ENCODE results near the gene FAF1.
"Not testable (repeated sequence)": the region's sequence is repeated elsewhere in the genome, so short reads cannot be mapped to it uniquely, and the experiment has no call there.

FAF1 gene

DNA sequence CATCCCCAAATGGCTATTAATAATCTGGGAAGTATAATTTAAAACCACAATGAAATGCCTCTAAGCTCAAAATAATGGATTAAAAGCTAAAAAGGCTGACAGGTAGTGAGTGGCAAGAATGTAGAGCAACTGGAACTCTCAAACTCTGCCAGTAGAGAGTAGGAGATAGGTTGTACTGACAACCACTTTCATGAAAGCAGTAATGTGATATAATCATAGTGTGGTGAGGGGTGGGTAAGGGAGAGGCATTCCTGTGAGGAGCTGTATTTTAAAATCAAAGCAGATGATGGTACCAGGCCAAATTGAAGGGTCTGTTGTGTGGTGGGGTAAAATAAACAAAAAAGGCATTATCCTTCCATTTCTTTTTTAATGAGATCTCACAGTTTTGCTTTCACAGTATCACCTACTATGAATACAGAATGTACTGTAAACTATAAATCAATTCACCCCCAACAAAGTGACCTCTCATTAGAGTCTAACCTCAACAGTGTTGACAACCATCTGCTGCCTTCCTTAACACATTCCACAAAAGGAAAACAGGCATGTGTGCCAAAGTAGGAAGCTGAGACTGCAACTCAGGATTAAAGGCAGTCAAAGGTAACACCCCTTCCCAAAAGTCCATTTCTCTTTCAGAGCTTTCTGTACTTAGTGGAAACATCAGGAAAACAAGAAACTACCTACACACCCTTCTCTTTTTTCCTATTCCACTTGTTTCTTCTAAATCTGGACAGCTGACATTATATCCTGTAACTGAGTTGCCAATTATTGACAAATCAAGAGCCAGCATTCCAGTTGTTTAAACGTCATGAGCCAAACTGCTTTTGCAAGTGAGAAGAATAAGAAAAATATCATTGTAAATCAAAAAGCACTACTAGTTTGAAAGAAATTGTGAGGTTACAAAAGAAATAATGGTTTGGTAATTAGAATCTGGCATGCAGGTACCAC, 130.8 kb downstream of the FAF1 start:
- Mint-ChIP-seq H3K9me3 (peaks cover 65% of the 10 kb centered on the region), H3K4me1 (no peaks in the 10 kb centered on the region), H3K27me3 (ENCODE audit: low read depth, poor library complexity) (no peaks in the 10 kb centered on the region), H3K4me3 (no peak overlapping the region), H3K27ac (no peak overlapping the region), H3K36me3 (ENCODE audit: low read depth) (peaks cover 57% of the 10 kb centered on the region)
- TF ChIP-seq, protein P1, sequence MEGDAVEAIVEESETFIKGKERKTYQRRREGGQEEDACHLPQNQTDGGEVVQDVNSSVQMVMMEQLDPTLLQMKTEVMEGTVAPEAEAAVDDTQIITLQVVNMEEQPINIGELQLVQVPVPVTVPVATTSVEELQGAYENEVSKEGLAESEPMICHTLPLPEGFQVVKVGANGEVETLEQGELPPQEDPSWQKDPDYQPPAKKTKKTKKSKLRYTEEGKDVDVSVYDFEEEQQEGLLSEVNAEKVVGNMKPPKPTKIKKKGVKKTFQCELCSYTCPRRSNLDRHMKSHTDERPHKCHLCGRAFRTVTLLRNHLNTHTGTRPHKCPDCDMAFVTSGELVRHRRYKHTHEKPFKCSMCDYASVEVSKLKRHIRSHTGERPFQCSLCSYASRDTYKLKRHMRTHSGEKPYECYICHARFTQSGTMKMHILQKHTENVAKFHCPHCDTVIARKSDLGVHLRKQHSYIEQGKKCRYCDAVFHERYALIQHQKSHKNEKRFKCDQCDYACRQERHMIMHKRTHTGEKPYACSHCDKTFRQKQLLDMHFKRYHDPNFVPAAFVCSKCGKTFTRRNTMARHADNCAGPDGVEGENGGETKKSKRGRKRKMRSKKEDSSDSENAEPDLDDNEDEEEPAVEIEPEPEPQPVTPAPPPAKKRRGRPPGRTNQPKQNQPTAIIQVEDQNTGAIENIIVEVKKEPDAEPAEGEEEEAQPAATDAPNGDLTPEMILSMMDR (IDR thresholded peaks at IDR 0.05), result no peak
- no peak for DNase-seq

DNA sequence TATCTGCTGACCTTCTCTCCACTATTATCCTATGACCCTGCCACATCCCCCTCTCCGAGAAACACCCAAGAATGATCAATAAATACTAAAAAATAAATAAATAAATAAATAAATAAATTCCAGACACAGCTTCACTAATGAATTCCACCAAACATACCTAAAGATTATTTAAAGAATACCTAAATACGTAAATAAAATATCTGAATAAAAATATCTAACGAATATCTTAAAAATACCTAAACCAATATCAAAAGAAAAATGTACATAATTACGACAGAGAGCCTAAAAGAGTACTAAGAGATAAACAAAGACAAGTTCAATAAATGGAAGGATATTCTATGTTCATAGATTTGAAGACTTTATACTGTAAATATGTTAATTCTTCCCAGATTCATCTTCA, 132.5 kb downstream of the FAF1 start:
- Mint-ChIP-seq H3K36me3 (ENCODE audit: low read depth) (peaks cover 41% of the 10 kb centered on the region), H3K27ac (no peak overlapping the region), H3K27me3 (ENCODE audit: low read depth, poor library complexity) (no peaks in the 10 kb centered on the region), H3K4me1 (no peaks in the 10 kb centered on the region), H3K9me3 (peaks cover 48% of the 10 kb centered on the region), H3K4me3 (no peak overlapping the region)
- no peak for DNase-seq
- TF ChIP-seq, protein P1 (IDR thresholded peaks at IDR 0.05), result no peak

DNA sequence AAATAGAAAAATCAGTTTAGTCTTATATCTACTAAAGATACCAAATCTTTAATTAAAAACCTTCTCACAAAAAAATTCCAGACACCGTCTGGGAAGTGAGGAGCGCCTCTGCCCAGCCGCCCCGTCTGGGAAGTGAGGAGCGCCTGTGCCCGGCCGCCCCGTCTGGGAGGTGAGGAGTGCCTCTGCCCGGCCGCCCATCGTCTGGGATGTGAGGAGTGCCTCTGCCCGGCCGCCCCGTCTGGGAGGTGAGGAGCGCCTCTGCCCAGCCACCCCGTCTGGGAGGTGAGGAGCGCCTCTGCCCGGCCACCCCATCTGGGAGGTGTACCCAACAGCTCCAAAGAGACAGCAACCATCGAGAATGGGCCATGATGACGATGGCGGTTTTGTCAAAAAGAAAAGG, 133.3 kb downstream of the FAF1 start:
- not testable (repeated sequence) for H3K4me3 Mint-ChIP-seq; H3K27me3 Mint-ChIP-seq (ENCODE audit: low read depth, poor library complexity); DNase-seq; H3K4me1 Mint-ChIP-seq; H3K27ac Mint-ChIP-seq
- Mint-ChIP-seq H3K9me3 (peaks cover 40% of the 10 kb centered on the region), H3K36me3 (ENCODE audit: low read depth) (peaks cover 34% of the 10 kb centered on the region)

- H3K36me3 Mint-ChIP-seq (ENCODE audit: low read depth), result peaks cover 8% of the 10 kb centered on the region
- no peak overlapping the region for H3K4me3 Mint-ChIP-seq
- TF ChIP-seq, protein P1 (IDR thresholded peaks at IDR 0.05), result no peak
- no peaks in the 10 kb centered on the region for H3K27me3 Mint-ChIP-seq (ENCODE audit: low read depth, poor library complexity)
- no peak for DNase-seq
- no peak overlapping the region for H3K27ac Mint-ChIP-seq
- no peaks in the 10 kb centered on the region for H3K4me1 Mint-ChIP-seq
- peaks cover 11% of the 10 kb centered on the region for H3K9me3 Mint-ChIP-seq
These were observed 137.9 kb downstream of the FAF1 start for GRCh38 chr1:50822035-50822776.

DNA sequence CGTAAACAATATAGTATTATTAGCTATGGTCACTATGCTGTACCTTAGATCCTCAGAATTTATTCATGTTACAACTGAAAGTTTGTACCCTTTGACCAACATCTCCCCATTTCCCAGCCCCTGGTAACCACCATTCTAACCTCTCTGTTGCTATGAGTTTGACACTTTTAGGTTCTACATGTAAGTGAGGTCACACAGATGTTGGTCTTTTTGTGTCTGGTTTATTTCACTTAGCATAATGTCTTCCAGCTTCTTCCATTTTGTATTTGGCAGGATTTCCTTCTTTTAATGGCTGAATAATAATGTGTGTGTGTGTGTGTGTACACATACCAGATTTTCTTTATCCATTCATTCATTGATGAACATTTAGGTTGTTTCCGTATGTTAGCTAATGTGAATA, 139.5 kb downstream of the FAF1 start:
- Mint-ChIP-seq H3K4me1 (no peaks in the 10 kb centered on the region), H3K27ac (no peak overlapping the region), H3K9me3 (peaks cover 2% of the 10 kb centered on the region), H3K4me3 (no peak overlapping the region), H3K27me3 (ENCODE audit: low read depth, poor library complexity) (no peaks in the 10 kb centered on the region), H3K36me3 (ENCODE audit: low read depth) (peaks cover 10% of the 10 kb centered on the region)
- DNase-seq, result no peak
- TF ChIP-seq, protein P1 (IDR thresholded peaks at IDR 0.05), result no peak

GRCh38 chr1:50812346-50812745, 147.7 kb downstream of the FAF1 start:
- Mint-ChIP-seq H3K9me3 (peaks cover 34% of the 10 kb centered on the region), H3K27ac (no peak overlapping the region), H3K4me1 (no peaks in the 10 kb centered on the region), H3K4me3 (no peak overlapping the region), H3K36me3 (ENCODE audit: low read depth) (peaks cover 38% of the 10 kb centered on the region), H3K27me3 (ENCODE audit: low read depth, poor library complexity) (no peaks in the 10 kb centered on the region)
- TF ChIP-seq, protein P1 (IDR thresholded peaks at IDR 0.05), result no peak
- no peak for DNase-seq
